PC-3 (cell line): ENCODE data around the gene D2HGDH.

Experiments
- EZH2phosphoT487 ChIP-seq: fragments of 300-600 bp; sonication (generic); IDR thresholded peaks from 2 replicates; pipeline ENCODE4 v1.6.1; 2018; ENCODE audit warnings: mild to moderate bottlenecking, antibody characterized with exemption, low read length, borderline replicate concordance
- TF ChIP-seq, protein P1 (sequence below): fragments of 300-600 bp; sonication (generic); conservative IDR thresholded peaks from 2 replicates; pipeline ENCODE4 v1.5.1; 2017; ENCODE audit warnings: antibody characterized with exemption, low read depth, mild to moderate bottlenecking, low read length

DNA sequence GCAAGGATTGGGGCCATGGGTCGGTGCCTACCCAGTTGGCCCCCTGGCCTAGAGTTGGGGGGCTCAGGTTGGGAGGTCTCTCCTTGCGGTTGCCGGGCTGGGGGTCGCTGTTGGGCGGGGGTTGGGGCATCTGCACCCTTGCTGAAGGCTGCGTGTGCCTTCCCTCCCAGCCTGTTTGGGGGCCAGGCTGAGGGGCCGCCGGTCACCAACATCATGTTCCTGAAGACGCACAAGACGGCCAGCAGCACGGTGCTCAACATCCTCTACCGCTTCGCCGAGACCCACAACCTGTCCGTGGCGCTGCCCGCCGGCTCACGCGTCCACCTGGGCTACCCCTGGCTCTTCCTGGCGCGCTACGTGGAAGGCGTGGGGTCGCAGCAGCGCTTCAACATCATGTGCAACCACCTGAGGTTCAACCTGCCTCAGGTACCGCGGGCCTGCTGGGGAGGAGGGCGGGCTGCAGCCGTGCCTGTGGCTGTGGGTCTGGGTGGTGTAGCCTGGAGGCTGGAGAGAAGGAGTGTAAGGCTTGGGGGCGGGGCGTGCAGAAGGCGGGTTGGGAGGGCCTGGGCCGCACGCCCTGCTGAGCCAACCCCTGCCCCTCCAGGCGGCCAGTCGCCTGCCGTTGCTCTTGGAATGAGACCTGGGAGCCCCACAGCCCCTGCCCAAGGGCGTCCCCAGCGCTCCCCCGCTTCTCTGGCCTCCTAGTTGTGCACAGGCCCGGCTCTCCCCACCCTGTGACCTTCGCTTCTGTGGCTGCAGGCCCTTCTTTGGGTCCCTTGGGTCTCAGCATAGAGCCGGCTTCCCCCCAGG lies 67.4 kb downstream of the D2HGDH start:
- no peak for TF ChIP-seq EZH2phosphoT487
- TF ChIP-seq, protein P1, sequence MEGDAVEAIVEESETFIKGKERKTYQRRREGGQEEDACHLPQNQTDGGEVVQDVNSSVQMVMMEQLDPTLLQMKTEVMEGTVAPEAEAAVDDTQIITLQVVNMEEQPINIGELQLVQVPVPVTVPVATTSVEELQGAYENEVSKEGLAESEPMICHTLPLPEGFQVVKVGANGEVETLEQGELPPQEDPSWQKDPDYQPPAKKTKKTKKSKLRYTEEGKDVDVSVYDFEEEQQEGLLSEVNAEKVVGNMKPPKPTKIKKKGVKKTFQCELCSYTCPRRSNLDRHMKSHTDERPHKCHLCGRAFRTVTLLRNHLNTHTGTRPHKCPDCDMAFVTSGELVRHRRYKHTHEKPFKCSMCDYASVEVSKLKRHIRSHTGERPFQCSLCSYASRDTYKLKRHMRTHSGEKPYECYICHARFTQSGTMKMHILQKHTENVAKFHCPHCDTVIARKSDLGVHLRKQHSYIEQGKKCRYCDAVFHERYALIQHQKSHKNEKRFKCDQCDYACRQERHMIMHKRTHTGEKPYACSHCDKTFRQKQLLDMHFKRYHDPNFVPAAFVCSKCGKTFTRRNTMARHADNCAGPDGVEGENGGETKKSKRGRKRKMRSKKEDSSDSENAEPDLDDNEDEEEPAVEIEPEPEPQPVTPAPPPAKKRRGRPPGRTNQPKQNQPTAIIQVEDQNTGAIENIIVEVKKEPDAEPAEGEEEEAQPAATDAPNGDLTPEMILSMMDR: no peak
